Stimulated activated CD8-positive, alpha-beta memory T cell treated with anti-CD3 and anti-CD28 coated beads, Interleukin-4, amount 100 ng/mL, for 24 hours (primary cell): Measurements from ENCODE around the gene ZBTB7B.
A peak's percentile ranks its signal among the peaks of the same experiment; 100 is the strongest.

Experiments
- DNase-seq: peaks from one replicate; pipeline ENCODE4 v3.0.0-alpha.2; 2020; ENCODE audit warnings: low read depth

Gene ZBTB7B

DNA sequence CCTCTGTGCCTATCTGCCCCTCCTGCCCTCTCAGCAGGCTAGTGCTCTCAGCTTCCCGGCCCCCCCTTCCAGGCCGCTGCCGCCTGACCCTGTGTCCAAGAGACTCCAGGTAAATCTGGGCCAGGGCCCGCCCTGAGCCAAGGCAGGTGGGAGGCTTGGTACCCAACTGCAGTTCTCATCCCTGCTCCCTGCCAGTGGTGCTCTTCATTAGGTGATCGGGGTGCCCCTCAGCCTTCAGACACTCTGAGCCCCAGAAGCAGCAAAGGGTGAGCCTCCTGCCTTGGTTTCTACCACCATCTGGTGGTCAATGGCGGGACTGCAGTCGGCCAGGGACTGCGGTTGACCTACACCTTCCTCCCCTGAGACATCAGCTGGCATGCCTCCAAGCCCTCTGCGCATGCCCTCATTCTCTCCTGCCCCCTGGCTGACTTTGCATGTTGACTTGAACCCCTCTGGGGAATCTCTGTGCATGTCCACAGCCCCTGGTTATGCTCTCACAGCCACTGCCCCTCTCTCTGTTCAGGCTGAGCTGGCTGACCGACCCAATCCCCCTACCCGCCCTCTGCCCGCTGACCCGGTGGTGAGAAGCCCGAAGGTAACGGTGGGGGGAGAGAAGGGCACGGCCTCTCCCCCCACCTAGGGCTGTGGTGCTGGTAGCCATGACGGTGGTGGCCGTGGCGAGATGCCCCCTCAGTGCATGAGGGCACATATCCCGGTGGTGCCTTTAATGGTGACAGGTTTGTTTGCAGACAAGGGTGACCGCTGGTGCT is 59.0 kb downstream of the ZBTB7B start:
- peak; percentile 91 for DNase-seq

DNA sequence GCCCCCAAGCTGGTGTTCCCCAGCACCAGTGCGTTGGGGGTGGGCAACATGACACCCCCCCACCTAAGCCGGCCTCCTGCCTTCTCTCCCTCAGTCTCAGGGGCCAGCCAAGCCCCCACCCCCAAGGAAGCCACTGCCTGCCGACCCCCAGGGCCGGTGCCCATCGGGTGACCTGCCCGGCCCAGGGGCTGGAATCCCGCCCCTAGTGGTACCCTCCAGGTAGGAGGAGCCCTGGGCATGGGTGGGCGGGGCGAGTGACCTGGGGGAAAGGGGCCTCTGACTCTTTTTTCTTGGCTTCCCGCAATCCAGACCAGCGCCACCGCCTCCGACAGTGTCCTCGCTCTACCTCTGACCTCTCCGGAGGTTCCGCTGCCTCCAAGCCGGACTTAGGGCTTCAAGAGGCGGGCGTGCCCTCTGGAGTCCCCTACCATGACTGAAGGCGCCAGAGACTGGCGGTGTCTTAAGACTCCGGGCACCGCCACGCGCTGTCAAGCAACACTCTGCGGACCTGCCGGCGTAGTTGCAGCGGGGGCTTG is 59.6 kb downstream of the ZBTB7B start:
- DNase-seq: no peak

DNA sequence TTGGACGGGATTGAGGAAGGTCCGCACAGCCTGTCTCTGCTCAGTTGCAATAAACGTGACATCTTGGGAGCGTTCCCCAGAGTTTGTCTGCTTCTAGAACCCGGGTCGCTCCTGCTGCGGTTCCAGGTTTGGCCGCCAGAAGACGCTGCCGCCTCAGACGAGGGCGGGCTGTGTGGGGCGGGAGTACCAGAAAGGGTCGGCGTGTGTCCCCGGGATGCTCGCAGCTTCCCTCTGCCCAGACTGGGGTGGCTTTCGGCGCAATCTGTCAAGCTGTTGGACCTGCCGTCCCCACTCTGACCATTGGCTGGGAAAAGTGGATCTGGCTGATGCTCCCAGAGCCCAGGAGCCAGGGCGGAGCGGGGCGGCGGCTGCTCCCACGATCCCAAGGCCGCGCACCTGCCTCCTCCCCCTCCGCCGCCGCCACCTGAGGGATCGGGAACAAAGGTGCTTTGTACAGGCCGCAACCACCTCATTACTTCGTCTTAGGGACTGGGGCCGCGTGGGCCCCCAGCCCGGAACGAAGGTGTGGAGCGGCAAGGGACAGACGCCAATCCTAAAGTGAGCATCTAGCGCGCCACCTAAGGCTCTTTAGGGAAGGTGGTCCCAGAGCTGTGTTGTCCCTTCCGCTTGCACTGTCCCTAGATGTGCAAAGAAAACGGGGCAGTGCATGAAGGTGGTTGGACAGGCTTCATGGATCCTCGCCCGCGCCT is 60.3 kb downstream of the ZBTB7B start:
- DNase-seq: peak; percentile 62

DNA sequence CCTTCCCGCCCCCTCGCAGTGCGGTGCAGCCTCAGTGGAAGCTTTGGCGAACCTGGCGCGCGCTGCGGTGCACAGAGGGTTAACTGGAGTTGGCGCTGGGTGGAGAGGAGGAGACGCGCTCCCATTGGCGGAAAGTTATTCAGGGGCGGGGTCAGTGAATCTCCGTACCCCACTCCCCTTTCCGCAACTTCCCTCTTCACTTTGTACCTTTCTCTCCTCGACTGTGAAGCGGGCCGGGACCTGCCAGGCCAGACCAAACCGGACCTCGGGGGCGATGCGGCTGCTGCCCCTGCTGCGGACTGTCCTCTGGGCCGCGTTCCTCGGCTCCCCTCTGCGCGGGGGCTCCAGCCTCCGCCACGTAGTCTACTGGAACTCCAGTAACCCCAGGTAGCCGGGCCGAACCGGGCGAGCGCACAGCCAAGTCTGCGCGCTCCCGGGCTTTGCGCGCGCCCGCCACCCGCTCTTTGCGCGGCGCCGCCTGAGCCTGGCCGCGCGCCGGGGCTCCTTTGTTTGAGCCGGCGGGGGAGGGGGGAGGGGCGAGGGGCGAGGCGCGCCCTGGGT is 61.0 kb downstream of the ZBTB7B start, which contains the start of gene EFNA4:
TSS of gene EFNA4 (plus strand) at position 191 of the 561 bp plus-strand sequence. CDS start at position 275, 84 bp downstream.
- DNase-seq: peak; percentile 68

DNA sequence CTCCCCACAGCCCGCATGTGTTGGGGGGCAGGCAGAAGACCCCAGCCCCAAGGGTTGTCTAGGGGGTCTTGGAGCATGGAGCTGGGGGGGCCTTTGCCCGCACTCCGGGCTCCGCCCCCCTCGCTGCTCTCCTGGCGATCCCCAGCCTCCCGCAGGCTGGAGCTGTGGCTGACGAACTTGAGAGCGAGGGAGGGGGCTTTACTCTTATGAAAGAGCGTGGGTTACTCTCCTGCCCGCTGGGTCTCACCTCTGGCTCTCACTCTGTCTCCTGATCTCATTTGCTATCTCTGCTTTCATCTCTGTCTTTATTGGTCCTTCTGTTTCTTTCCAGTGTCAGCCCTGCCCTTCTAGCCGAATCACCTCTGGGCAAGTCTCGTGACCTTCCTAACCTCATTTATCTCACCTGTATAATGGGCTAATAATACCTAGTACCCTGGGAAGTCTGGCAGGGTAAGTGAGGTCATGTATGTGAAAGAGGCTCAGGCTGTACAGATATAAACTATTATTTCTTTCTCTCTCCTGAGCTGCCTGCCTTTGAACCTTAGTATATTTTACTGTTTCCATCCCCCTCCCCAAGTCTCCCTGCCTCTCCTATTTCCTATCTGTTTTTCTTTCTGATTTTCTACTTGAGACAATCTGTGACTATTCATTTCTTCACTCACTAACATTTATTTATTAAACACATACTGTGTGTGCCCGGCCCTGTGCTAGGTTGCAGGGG is 61.7 kb downstream of the ZBTB7B start:
- no peak for DNase-seq

DNA sequence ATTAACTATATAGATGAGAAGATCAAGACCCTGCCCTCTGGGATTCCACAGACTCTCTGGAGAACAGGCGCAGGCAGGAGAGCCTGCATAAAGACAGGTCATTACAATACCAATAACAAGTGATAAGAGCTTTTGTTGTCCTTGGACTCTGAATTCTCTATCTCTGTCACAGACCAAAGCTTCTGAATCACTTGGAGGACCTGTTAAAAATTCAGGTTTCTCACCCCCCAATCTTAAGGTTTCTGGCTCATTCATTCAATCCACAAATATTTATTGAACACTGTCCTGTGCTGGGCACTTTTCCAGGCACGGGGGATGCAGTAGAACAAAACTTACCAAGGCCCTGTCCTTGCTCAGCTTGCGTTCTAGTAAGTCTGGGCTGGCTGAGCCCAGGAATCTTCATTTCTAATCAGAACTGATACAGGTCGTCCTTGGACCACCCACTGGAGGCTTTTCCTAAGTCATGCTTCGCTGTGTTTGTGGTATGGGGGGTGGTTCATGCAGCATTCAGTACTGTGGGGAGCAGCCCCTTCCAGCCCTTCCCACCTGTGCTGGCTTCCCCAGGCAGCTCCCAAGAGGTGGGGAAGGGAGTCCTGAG is 62.3 kb downstream of the ZBTB7B start:
- DNase-seq: no peak

DNA sequence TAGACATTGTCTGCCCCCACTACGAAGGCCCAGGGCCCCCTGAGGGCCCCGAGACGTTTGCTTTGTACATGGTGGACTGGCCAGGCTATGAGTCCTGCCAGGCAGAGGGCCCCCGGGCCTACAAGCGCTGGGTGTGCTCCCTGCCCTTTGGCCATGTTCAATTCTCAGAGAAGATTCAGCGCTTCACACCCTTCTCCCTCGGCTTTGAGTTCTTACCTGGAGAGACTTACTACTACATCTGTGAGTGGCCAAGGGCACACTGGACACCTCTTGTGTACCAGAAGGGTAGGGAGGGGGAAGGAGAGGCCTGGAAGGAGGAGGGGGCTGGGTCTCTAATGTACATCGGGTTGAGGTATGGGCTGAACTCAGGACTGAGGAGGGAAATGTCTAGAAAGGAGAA is 64.2 kb downstream of the ZBTB7B start:
- DNase-seq: no peak
